Neuronal stem cell (in vitro differentiated cells): Measurements from ENCODE around the gene RAP2A.

ENCODE experiments used
- DNase-seq: peaks from one replicate; pipeline ENCODE4 v3.0.0-alpha.2; 2013; ENCODE audit warnings: low spot score
- H2AFZ ChIP-seq: one replicate; pipeline ENCODE4 v1.6.1; 2013; ENCODE audit warnings: mild to moderate bottlenecking, low read length, inconsistent platforms
- H2AK5ac ChIP-seq: 2 replicates; pipeline ENCODE4 v1.6.1; 2013; ENCODE audit warnings: low read depth, mild to moderate bottlenecking, inconsistent platforms, low read length, moderate library complexity, mixed read lengths
- H2BK120ac ChIP-seq: 2 replicates; pipeline ENCODE4 v1.6.1; 2013; ENCODE audit warnings: low read depth, mild to moderate bottlenecking, inconsistent platforms, low read length, moderate library complexity, mixed read lengths
- H2BK12ac ChIP-seq: one replicate; pipeline ENCODE4 v1.6.1; 2013; ENCODE audit warnings: low read length, inconsistent platforms
- H2BK15ac ChIP-seq: 2 replicates; pipeline ENCODE4 v1.6.1; 2013; ENCODE audit warnings: mild to moderate bottlenecking, low read length, inconsistent platforms, mixed read lengths
- H2BK5ac ChIP-seq: one replicate; pipeline ENCODE4 v1.6.1; 2013; ENCODE audit warnings: inconsistent platforms, mild to moderate bottlenecking, low read length, moderate library complexity
- H3K14ac ChIP-seq: one replicate; pipeline ENCODE4 v1.6.1; 2013; ENCODE audit warnings: low read length, inconsistent platforms
- H3K18ac ChIP-seq: 2 replicates; pipeline ENCODE4 v1.6.1; 2013; ENCODE audit warnings: low read length, inconsistent platforms
- H3K23ac ChIP-seq: 2 replicates; pipeline ENCODE4 v1.6.1; 2013; ENCODE audit warnings: low read depth, mild to moderate bottlenecking, mixed read lengths, low read length, inconsistent platforms; ENCODE audit not compliant: poor library complexity
- H3K27ac ChIP-seq: replicated peaks from 3 replicates; pipeline ENCODE4 v1.5.1; 2013; ENCODE audit warnings: low read length, inconsistent platforms
- H3K27me3 ChIP-seq, 3 experiments: 2 replicates each; pipeline ENCODE4 v1.6.1; 2013; ENCODE audit warnings: low read length in 3 of 3, mild to moderate bottlenecking in 2 of 3, inconsistent platforms in 1 of 3, low read depth in 1 of 3, mixed read lengths in 1 of 3, moderate library complexity in 1 of 3; ENCODE audit not compliant: control insufficient read depth in 3 of 3, insufficient read depth in 3 of 3
- H3K36me3 ChIP-seq, 2 donors: replicated peaks in 1 of 2; 2 replicates each; pipeline ENCODE4 v1.6.1; 2013; ENCODE audit warnings: low read length in 2 of 2; ENCODE audit not compliant: control insufficient read depth in 2 of 2, insufficient read depth in 2 of 2
- H3K4ac ChIP-seq: 2 replicates; pipeline ENCODE4 v1.6.1; 2013; ENCODE audit warnings: inconsistent platforms, mild to moderate bottlenecking, low read length, moderate library complexity
- H3K4me1 ChIP-seq, 2 donors: 1 replicate in 1 of 2; 2 replicates in 1 of 2; pipeline ENCODE4 v1.6.1; 2013; ENCODE audit warnings: low read length in 2 of 2, low read depth in 1 of 2; ENCODE audit not compliant: control insufficient read depth in 2 of 2, insufficient read depth in 1 of 2
- H3K4me2 ChIP-seq: one replicate; pipeline ENCODE4 v1.6.1; 2013; ENCODE audit warnings: mild to moderate bottlenecking, low read length, inconsistent platforms; ENCODE audit not compliant: insufficient read depth, poor library complexity, severe bottlenecking
- H3K4me3 ChIP-seq, 2 donors: 2 replicates each; pipeline ENCODE4 v1.5.1; 2013; ENCODE audit warnings: low read length in 2 of 2, mild to moderate bottlenecking in 2 of 2, inconsistent platforms in 1 of 2, moderate library complexity in 1 of 2
- H3K79me1 ChIP-seq: one replicate; pipeline ENCODE4 v1.6.1; 2013; ENCODE audit warnings: low read depth, mild to moderate bottlenecking, inconsistent platforms, low read length, moderate library complexity
- H3K9ac ChIP-seq: one replicate; pipeline ENCODE4 v1.6.1; 2013; ENCODE audit warnings: mild to moderate bottlenecking, low read depth, low read length, inconsistent platforms; ENCODE audit not compliant: poor library complexity
- H3K9me3 ChIP-seq, 2 donors: replicated peaks in 1 of 2; 2 replicates each; pipeline versions ENCODE3 to v1.6.1; 2013; ENCODE audit warnings: low read length in 2 of 2, mild to moderate bottlenecking in 2 of 2, inconsistent platforms in 1 of 2, low read depth in 1 of 2, mixed read lengths in 1 of 2, moderate library complexity in 1 of 2; ENCODE audit not compliant: control insufficient read depth in 2 of 2, insufficient read depth in 1 of 2
- H4K8ac ChIP-seq: one replicate; pipeline ENCODE4 v1.6.1; 2013; ENCODE audit warnings: low read depth, mild to moderate bottlenecking, inconsistent platforms, low read length, moderate library complexity
- H4K91ac ChIP-seq: one replicate; pipeline ENCODE4 v1.6.1; 2013; ENCODE audit warnings: low read length, low read depth, mild to moderate bottlenecking, inconsistent platforms; ENCODE audit not compliant: poor library complexity
- WGBS, 2 donors: extraction: QIAGEN DNeasy Blood & Tissue Kit; methylation state at CpG; one replicate each; pipeline ENCODE4 v1.1.7; 2013; ENCODE audit warnings: missing lambda C conversion rate in 2 of 2, mixed read lengths in 1 of 2; ENCODE audit not compliant: insufficient read length in 2 of 2, insufficient replicate concordance in 1 of 2; ENCODE audit errors: extremely low coverage in 2 of 2; 5-methylcytosine and 5-hydroxymethylcytosine counted together

Gene RAP2A

GRCh38 chr13:97502181-97502580, 68.2 kb downstream of the RAP2A start:
- no peak overlapping the region for H4K91ac ChIP-seq
- H3K36me3 ChIP-seq, result no peaks in the 10 kb centered on the region
- H3K4me2 ChIP-seq, result no peak overlapping the region
- H2AK5ac ChIP-seq, result no peak overlapping the region
- H3K18ac ChIP-seq, result no peak overlapping the region
- H3K27me3 ChIP-seq, result no peaks in the 10 kb centered on the region
- no peaks in the 10 kb centered on the region for H3K79me1 ChIP-seq
- H3K4me1 ChIP-seq, result peaks cover 0 to 2% of the 10 kb centered on the region in 2 donors
- no peak overlapping the region for H3K23ac ChIP-seq
- no peak overlapping the region for H2BK5ac ChIP-seq
- H2BK12ac ChIP-seq, result no peak overlapping the region
- no peak overlapping the region for H3K27ac ChIP-seq
- no peaks in the 10 kb centered on the region for H3K9me3 ChIP-seq
- no peak overlapping the region for H3K9ac ChIP-seq
- no peak overlapping the region for H4K8ac ChIP-seq
- no peak overlapping the region for H2BK120ac ChIP-seq
- no peak overlapping the region for H2AFZ ChIP-seq
- no peak for DNase-seq
- no peak overlapping the region for H3K4ac ChIP-seq
- no peak overlapping the region for H2BK15ac ChIP-seq
- H3K4me3 ChIP-seq, result no peak overlapping the region
- no CpG with 5 or more reads among the region's 4 CpGs for WGBS, 2 donors
- H3K14ac ChIP-seq, result no peak overlapping the region

DNA sequence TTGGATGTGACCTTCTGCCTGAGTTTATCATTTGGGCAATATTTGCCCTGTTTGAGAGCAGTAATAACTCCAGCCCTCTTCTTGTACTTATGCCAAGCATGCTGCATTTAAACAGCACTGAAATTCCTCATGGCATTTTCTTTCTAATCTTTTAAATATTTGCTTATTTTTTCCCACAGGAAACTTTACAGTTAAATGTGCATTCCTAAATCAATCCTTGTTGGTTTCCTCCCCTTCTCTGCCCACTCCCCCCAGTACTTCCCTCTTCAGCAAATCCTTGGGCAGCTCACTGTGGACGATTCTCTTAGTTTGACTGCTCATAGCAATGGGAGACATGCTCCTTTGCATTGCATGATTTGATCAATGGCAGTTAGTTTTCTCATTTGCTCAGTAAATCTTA, 68.7 kb downstream of the RAP2A start:
- H2AK5ac ChIP-seq, result no peak overlapping the region
- DNase-seq, result no peak
- H3K36me3 ChIP-seq, result no peaks in the 10 kb centered on the region
- H2BK5ac ChIP-seq, result no peak overlapping the region
- no peak overlapping the region for H4K91ac ChIP-seq
- no peak overlapping the region for H3K27ac ChIP-seq
- H3K4me2 ChIP-seq, result no peak overlapping the region
- no peaks in the 10 kb centered on the region for H3K79me1 ChIP-seq
- no peaks in the 10 kb centered on the region for H3K9me3 ChIP-seq
- no peak overlapping the region for H3K4ac ChIP-seq
- H3K27me3 ChIP-seq, result no peaks in the 10 kb centered on the region
- no peak overlapping the region for H2BK12ac ChIP-seq
- no peak overlapping the region for H3K14ac ChIP-seq
- peaks cover 0 to 2% of the 10 kb centered on the region in 2 donors for H3K4me1 ChIP-seq
- no peak overlapping the region for H2BK15ac ChIP-seq
- H3K18ac ChIP-seq, result no peak overlapping the region
- no peak overlapping the region for H4K8ac ChIP-seq
- H2BK120ac ChIP-seq, result no peak overlapping the region
- no peak overlapping the region for H3K23ac ChIP-seq
- no peak overlapping the region for H3K4me3 ChIP-seq
- WGBS, 2 donors, result no CpG with 5 or more reads among the region's 1 CpG
- H2AFZ ChIP-seq, result no peak overlapping the region
- no peak overlapping the region for H3K9ac ChIP-seq

DNA sequence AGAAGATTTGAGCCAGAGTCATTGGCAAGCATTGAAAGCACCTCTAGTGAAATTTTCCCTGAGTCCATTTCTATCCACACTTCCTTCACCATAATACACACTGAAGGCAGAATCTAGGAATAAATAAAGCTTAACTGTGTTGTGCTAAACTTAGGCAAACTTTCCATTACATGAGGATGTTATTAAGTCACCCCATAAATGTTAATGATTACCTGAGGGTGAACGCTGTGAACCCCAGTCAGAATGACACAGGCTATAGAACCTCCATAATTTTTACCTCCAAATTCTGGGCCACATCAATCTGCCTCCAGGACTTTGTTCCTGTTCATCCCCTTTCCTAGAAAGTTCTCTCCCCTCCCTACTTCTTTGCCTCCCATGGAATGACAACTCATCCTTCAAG, 71.0 kb downstream of the RAP2A start:
- no peak overlapping the region for H3K14ac ChIP-seq
- no peak overlapping the region for H2AFZ ChIP-seq
- no peak overlapping the region for H4K91ac ChIP-seq
- no peak overlapping the region for H3K27ac ChIP-seq
- H3K4me2 ChIP-seq, result no peak overlapping the region
- H3K79me1 ChIP-seq, result no peaks in the 10 kb centered on the region
- H3K9ac ChIP-seq, result no peak overlapping the region
- DNase-seq, result no peak
- WGBS, 2 donors, result no CpG with 5 or more reads among the region's 1 CpG
- H2BK5ac ChIP-seq, result no peak overlapping the region
- no peak overlapping the region for H2BK15ac ChIP-seq
- no peak overlapping the region for H3K4me3 ChIP-seq
- no peaks in the 10 kb centered on the region for H3K9me3 ChIP-seq
- H3K4me1 ChIP-seq, result peaks cover 0 to 2% of the 10 kb centered on the region in 2 donors
- no peaks in the 10 kb centered on the region for H3K36me3 ChIP-seq
- H3K23ac ChIP-seq, result no peak overlapping the region
- no peak overlapping the region for H3K4ac ChIP-seq
- no peaks in the 10 kb centered on the region for H3K27me3 ChIP-seq
- H2AK5ac ChIP-seq, result no peak overlapping the region
- no peak overlapping the region for H3K18ac ChIP-seq
- H4K8ac ChIP-seq, result no peak overlapping the region
- no peak overlapping the region for H2BK12ac ChIP-seq
- H2BK120ac ChIP-seq, result no peak overlapping the region

GRCh38 chr13:97506511-97506910, 72.5 kb downstream of the RAP2A start:
- H3K27me3 ChIP-seq, result no peaks in the 10 kb centered on the region
- H3K9ac ChIP-seq, result no peak overlapping the region
- no peak overlapping the region for H3K4me2 ChIP-seq
- no peak overlapping the region for H3K14ac ChIP-seq
- H4K91ac ChIP-seq, result no peak overlapping the region
- no peak overlapping the region for H3K4ac ChIP-seq
- H2BK12ac ChIP-seq, result no peak overlapping the region
- H2BK120ac ChIP-seq, result no peak overlapping the region
- no peak overlapping the region for H2AK5ac ChIP-seq
- H3K23ac ChIP-seq, result no peak overlapping the region
- H3K27ac ChIP-seq, result no peak overlapping the region
- H2AFZ ChIP-seq, result no peak overlapping the region
- H3K18ac ChIP-seq, result no peak overlapping the region
- no peak overlapping the region for H4K8ac ChIP-seq
- H3K4me1 ChIP-seq, result peaks cover 0 to 2% of the 10 kb centered on the region in 2 donors
- H2BK15ac ChIP-seq, result no peak overlapping the region
- no peak for DNase-seq
- no peak overlapping the region for H2BK5ac ChIP-seq
- no CpG with 5 or more reads among the region's 4 CpGs for WGBS, 2 donors
- no peak overlapping the region for H3K4me3 ChIP-seq
- H3K9me3 ChIP-seq, result no peaks in the 10 kb centered on the region
- no peaks in the 10 kb centered on the region for H3K79me1 ChIP-seq
- no peaks in the 10 kb centered on the region for H3K36me3 ChIP-seq
